Mammary epithelial cell (primary cell): ENCODE results near the gene KATNAL2.

Experiments
- EZH2 ChIP-seq: IDR thresholded peaks from 2 replicates; pipeline ENCODE4 v1.6.1; 2012; ENCODE audit warnings: low read length, inconsistent platforms, borderline replicate concordance
- TF ChIP-seq, protein P1 (sequence below), 2 donors: IDR thresholded peaks in 1 of 2; conservative IDR thresholded peaks in 1 of 2; 2 replicates each; pipeline ENCODE4 v1.5.1; 2011 to 2012; ENCODE audit warnings: inconsistent platforms in 2 of 2, low read length in 2 of 2, mild to moderate bottlenecking in 2 of 2, control low read depth in 1 of 2, low read depth in 1 of 2; ENCODE audit not compliant: insufficient read depth in 1 of 2; ENCODE audit errors: extremely low read depth in 1 of 2

DNA sequence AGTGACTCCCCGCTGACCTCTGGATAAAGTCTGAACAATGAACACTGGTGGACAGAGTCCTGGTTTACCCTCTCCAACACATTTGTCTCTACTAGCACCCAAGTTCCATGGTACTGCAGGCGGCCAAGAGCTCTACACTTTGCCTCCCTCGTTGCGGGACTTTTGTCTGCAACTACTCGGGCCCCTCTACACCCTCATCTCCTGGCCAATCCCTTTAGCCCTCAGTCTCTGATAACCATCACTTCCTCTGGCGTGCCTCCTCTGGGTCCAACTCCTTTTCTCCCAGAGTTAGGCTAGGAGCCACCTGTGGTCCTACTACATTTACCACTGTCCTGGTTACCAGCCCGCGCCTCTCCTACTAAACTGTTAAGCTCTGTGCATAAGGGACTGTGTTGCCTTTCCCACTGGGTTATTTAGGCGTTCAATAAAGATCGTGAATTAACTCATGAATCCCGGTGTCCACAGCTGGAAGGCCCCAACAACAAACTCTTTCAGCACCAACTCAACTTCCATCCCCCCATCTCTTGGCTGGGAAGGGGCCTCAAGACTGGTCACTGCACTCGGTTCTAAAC, 232.1 kb downstream of the KATNAL2 start:
- TF ChIP-seq EZH2 = no peak
- TF ChIP-seq, protein P1, sequence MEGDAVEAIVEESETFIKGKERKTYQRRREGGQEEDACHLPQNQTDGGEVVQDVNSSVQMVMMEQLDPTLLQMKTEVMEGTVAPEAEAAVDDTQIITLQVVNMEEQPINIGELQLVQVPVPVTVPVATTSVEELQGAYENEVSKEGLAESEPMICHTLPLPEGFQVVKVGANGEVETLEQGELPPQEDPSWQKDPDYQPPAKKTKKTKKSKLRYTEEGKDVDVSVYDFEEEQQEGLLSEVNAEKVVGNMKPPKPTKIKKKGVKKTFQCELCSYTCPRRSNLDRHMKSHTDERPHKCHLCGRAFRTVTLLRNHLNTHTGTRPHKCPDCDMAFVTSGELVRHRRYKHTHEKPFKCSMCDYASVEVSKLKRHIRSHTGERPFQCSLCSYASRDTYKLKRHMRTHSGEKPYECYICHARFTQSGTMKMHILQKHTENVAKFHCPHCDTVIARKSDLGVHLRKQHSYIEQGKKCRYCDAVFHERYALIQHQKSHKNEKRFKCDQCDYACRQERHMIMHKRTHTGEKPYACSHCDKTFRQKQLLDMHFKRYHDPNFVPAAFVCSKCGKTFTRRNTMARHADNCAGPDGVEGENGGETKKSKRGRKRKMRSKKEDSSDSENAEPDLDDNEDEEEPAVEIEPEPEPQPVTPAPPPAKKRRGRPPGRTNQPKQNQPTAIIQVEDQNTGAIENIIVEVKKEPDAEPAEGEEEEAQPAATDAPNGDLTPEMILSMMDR (conservative IDR thresholded peaks at IDR 0.05 in 1 of 2, IDR thresholded peaks at IDR 0.05 in 1 of 2; ENCODE audit: extremely low read depth in 1 of 2, insufficient read depth in 1 of 2, low read depth in 1 of 2, low read length in 2 of 2) = no peak
